Measurements from ENCODE around the gene MRPL58.
A peak's percentile ranks its signal among the peaks of the same experiment; 100 is the strongest.
"Not testable (repeated sequence)": the region's sequence is repeated elsewhere in the genome, so short reads cannot be mapped to it uniquely, and the experiment has no call there.

The MRPL58 gene

DNA sequence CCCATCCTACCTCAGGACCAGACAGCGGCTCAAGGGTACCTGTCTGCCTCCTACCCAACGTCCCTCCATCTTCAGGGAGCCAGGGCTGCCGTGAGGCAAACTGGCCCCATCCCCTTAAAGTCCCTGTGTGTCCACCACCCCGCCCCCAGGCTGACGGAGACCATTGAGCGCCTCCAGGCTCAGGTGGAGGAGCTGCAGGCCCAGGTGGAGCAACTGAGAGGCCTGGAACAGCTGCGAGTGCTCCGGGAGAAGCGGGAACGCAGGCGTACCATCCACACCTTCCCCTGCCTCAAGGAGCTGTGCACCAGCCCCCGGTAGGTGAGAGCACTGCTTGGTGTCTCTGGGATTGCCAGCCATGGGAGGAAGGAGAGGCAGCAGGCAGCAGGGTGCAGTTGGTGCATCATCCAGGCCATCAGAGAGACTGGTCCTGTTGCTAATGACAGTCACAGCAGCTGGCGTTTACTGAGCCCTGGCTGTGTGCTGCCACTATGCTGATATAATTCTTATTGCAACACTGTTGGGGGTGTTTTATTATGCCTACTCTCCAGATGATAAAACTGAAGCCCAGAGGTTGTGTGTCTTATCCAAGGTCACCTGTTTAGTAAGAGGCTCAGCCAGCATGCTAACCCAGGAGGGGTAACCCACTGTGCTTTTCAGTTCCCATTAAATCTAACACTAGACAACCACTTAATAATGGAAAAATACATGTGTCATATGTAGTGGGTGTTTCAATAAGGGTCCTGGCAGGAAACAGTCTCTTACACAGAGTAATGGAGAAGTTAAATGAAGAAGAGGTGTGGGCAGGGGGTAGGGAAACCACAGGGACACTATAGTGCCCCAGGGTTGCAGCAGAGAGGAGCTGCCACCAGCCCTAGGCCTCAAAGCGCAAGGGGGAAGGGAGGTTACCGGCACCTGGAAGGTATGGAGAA lies 10.3 kb upstream of the MRPL58 start:
- Mint-ChIP-seq H3K4me1 (ENCODE audit: low read depth) (peaks cover 4% of the 10 kb centered on the region), H3K4me3 (no peak overlapping the region), H3K27ac (no peak overlapping the region), H3K9me3 (no peaks in the 10 kb centered on the region), H3K36me3 (ENCODE audit: low read depth) (no peaks in the 10 kb centered on the region), H3K27me3 (ENCODE audit: low read depth) (peaks cover 3% of the 10 kb centered on the region)

DNA sequence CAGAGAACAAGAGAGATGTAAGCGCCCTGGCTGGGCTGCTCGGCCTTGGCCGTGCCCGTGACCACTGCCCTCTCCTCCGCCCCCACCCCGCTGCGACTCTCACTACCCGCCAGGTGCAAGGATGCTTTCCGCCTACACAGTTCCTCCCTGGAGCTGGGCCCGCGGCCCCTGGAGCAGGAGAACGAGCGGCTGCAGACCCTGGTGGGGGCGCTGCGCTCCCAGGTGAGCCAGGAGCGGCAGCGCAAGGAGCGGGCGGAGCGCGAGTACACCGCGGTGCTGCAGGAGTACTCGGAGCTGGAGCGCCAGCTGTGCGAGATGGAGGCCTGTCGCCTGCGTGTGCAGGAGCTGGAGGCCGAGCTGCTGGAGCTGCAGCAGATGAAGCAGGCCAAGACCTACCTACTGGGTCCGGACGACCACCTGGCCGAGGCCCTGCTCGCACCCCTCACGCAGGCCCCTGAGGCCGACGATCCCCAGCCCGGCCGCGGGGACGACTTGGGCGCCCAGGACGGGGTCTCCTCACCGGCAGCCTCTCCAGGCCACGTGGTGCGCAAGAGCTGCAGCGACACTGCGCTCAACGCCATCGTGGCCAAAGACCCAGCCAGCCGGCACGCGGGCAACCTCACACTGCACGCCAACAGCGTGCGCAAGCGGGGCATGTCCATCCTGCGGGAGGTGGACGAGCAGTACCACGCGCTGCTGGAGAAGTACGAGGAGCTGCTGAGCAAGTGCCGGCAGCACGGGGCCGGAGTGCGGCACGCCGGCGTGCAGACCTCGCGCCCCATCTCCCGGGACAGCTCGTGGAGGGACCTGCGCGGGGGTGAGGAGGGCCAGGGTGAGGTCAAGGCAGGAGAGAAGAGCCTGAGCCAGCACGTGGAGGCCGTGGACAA lies 9.2 kb upstream of the MRPL58 start:
- no peaks in the 10 kb centered on the region for H3K9me3 Mint-ChIP-seq
- H3K27me3 Mint-ChIP-seq (ENCODE audit: low read depth), result peaks cover 3% of the 10 kb centered on the region
- H3K4me3 Mint-ChIP-seq, result no peak overlapping the region
- no peaks in the 10 kb centered on the region for H3K36me3 Mint-ChIP-seq (ENCODE audit: low read depth)
- peaks cover 4% of the 10 kb centered on the region for H3K4me1 Mint-ChIP-seq (ENCODE audit: low read depth)
- no peak overlapping the region for H3K27ac Mint-ChIP-seq

DNA sequence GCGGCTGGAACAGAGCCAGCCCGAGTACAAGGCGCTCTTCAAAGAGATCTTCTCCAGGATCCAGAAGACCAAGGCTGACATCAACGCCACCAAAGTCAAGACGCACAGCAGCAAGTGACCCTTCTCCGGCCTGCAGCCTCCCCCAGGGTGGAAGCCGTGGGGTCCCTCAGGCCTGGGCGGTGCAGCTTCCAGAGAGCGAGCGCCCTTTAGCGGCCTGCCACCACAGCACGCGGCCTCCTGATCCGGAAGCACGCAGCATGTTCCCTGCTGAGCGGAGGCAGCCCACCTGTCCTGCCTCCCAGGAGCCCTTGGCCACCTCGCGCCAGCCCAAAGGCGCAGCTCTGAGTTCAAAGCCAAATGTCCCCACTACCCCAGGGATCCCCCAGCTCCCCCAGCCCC lies 8.5 kb upstream of the MRPL58 start:
- Mint-ChIP-seq H3K36me3 (ENCODE audit: low read depth) (no peaks in the 10 kb centered on the region), H3K9me3 (no peaks in the 10 kb centered on the region), H3K27me3 (ENCODE audit: low read depth) (peaks cover 3% of the 10 kb centered on the region), H3K4me1 (ENCODE audit: low read depth) (peaks cover 2% of the 10 kb centered on the region), H3K27ac (no peak overlapping the region), H3K4me3 (no peak overlapping the region)

DNA sequence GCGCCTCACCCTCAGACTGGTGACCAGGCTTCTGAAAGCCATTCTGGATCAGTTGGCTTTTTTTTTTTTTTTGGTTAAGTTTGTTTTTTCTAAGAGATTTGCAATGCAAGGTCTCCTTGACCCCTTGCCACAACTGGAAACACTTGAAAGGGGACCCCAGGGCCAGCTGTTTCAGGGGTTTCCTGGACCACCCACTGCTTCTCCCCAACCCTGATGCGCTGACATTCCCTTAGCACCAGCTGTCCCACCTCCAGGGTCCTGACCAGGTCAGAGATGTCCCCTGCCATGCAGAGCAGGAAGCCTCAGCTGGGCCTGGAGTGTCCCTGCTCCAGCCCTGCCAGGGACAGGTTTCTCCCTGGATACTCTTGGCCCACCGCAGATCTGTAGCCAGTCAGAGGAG lies 8.1 kb upstream of the MRPL58 start:
- no peaks in the 10 kb centered on the region for H3K36me3 Mint-ChIP-seq (ENCODE audit: low read depth)
- H3K27me3 Mint-ChIP-seq (ENCODE audit: low read depth), result peaks cover 3% of the 10 kb centered on the region
- H3K4me1 Mint-ChIP-seq (ENCODE audit: low read depth), result no peaks in the 10 kb centered on the region

DNA sequence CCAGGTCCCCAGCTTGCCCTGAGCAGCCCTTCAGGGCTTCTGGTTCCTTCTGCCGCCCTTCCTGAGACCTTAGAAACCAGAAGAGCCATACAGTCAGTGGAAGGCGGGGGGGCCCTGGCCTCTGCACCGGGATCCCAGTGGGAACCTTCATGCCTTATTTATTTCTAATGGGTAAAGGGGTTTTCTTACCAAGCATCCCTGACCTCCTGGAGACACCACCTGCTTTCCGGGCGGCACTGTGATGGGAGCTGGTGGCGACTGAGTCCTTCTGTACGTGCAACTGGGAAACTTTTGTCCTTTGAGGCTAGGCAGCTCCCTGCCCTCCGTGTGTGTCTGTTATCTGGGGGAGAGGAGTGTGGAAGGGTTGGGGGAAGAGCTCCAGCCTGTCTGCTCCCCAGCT lies 7.2 kb upstream of the MRPL58 start:
- H3K36me3 Mint-ChIP-seq (ENCODE audit: low read depth), result no peaks in the 10 kb centered on the region
- no peak overlapping the region for H3K4me3 Mint-ChIP-seq
- no peaks in the 10 kb centered on the region for H3K9me3 Mint-ChIP-seq
- H3K27ac Mint-ChIP-seq, result no peak overlapping the region
- no peaks in the 10 kb centered on the region for H3K4me1 Mint-ChIP-seq (ENCODE audit: low read depth)
- H3K27me3 Mint-ChIP-seq (ENCODE audit: low read depth), result peaks cover 3% of the 10 kb centered on the region

More for the DNA sequence above, 8.1 kb upstream of the MRPL58 start:
- no peaks in the 10 kb centered on the region for H3K9me3 Mint-ChIP-seq
- H3K4me3 Mint-ChIP-seq, result no peak overlapping the region
- H3K27ac Mint-ChIP-seq, result no peak overlapping the region

DNA sequence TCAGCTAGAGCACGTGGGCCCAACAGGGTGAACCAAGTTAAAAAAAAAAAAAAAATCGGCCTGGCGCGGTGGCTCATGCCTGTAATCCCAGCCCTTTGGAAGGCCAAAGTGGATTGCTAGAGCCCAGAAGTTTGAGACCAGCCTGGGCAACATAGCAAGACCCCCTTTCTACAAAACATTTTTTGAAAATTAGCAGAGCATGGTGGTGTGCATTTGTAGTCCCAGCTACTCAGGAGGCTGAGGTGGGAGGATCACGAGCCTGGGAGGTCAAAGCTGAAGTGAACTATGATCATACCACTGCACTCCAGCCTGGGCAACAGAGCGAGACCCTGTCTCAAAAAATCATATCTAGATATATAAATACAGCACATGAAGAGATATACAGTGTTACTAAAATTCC lies 6.4 kb upstream of the MRPL58 start:
- H3K9me3 Mint-ChIP-seq; H3K4me3 Mint-ChIP-seq; H3K27ac Mint-ChIP-seq; H3K36me3 Mint-ChIP-seq (ENCODE audit: low read depth); H3K4me1 Mint-ChIP-seq (ENCODE audit: low read depth); H3K27me3 Mint-ChIP-seq (ENCODE audit: low read depth): not testable (repeated sequence)

DNA sequence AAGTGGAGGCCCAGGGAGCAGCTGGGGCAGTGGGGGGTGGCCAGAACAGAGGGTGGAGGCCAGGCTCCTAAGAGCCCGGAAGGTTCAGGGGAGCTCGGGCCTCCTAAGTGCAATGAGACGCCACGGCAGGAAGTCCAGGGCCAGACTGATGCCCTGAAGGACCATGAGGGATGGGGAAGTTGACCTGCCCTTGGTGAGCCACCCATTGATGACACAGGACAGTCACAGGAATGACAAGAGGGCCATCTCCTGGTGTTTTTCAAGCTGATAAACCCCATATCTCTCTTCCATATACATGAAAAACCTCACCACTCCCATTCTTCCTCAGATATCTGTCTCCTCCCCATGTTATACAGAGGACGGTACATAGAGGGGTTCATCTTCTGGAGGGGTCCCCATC lies 5.8 kb upstream of the MRPL58 start:
- H3K4me1 Mint-ChIP-seq (ENCODE audit: low read depth), result no peaks in the 10 kb centered on the region
- no peak overlapping the region for H3K27ac Mint-ChIP-seq

DNA sequence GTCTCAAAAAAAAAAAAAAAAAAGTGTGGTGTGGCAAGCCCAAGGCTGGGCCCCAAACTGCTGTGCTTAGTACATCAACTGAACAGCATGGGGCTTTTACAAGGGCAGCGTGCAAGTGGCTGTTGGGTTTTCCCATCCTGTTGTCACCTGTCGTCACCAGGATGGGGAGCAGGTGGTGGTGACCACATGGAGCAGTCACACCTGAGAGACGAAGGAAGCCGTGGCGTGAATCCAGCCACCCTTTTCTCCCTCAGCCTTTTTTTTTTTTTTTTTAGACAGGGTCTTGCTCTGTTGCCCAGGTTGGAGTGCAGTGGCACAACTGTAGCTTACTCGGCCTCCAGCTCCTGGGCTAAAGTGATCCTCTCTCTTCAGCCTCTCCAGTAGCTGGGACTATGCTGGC lies 4.1 kb upstream of the MRPL58 start:
- no peaks in the 10 kb centered on the region for H3K9me3 Mint-ChIP-seq
- no peak overlapping the region for H3K27ac Mint-ChIP-seq
- H3K4me3 Mint-ChIP-seq, result no peak overlapping the region
- H3K36me3 Mint-ChIP-seq (ENCODE audit: low read depth), result peaks cover under 1% of the 10 kb centered on the region
- H3K4me1 Mint-ChIP-seq (ENCODE audit: low read depth), result peaks cover 8% of the 10 kb centered on the region
- H3K27me3 Mint-ChIP-seq (ENCODE audit: low read depth), result peaks cover 3% of the 10 kb centered on the region

More for the DNA sequence above, 5.8 kb upstream of the MRPL58 start:
- Mint-ChIP-seq H3K36me3 (ENCODE audit: low read depth) (no peaks in the 10 kb centered on the region), H3K4me3 (no peak overlapping the region), H3K27me3 (ENCODE audit: low read depth) (peaks cover 3% of the 10 kb centered on the region), H3K9me3 (no peaks in the 10 kb centered on the region)

DNA sequence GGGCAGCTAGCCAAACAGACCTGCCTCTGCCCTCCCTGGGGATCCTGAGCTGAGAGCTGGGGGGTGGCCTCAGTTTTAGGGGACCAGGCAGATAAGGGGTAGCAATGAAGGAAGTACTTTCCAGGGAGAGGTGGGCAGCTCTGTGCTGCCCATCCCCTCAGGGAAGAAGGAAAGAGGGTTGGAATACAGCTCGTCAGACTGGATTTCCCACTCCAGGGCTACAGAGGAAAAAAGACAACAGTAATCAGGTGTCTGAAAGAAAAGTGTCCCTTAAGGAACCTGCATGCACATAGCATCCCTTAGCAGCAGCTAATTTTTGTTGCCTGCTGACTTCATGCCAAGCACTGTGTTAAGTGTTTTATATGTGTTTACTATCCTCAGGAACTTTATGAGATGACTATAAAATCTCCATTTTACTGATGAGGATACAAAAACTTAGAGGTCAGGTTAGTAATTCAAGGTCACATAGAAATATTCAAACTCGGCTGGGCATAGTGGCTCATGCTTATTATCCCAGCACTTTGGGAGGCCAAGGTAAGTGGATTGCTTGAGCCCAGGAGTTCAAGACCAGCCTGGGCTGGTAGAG lies 3.2 kb upstream of the MRPL58 start:
- H3K27me3 Mint-ChIP-seq (ENCODE audit: low read depth), result peaks cover 3% of the 10 kb centered on the region
- H3K9me3 Mint-ChIP-seq, result no peaks in the 10 kb centered on the region
- peaks cover 14% of the 10 kb centered on the region for H3K4me1 Mint-ChIP-seq (ENCODE audit: low read depth)
- no peak overlapping the region for H3K4me3 Mint-ChIP-seq
- no peak overlapping the region for H3K27ac Mint-ChIP-seq
- H3K36me3 Mint-ChIP-seq (ENCODE audit: low read depth), result peaks cover 5% of the 10 kb centered on the region

DNA sequence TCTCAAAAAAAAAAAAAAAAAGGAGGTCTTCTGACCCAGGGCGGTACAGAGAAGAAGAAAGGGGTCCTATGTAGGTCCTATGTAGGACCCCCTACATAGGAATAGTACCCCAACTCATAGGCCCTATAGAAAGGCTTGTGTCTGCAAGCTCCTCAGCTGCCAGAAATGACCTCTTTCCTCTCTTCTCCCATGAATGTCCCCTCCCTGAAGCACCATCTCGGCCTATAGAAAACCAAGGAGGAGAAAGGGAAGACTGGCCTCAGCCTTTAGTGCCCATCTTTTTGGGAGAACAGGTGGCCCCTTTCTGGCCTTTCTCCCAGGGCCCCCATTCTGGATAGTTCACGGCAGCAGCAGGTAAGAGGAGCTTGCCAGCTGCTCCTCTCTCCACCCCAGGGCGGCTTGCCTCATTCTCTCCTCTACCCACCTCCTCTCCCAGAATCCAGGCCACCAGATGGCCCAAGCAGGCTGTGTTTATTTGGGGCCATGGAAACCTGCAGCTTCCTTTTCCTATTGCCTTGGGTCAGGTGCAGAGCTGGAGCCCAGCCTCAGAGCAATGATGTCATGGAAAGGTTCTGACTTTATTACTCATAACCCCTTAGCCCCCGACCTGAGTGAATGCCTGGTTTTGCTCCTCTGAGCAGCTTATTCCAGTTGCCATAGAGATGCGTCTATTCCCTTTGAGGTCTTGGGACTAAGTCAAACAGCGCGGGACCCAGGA lies 1.6 kb upstream of the MRPL58 start:
- no peak overlapping the region for H3K27ac Mint-ChIP-seq

DNA sequence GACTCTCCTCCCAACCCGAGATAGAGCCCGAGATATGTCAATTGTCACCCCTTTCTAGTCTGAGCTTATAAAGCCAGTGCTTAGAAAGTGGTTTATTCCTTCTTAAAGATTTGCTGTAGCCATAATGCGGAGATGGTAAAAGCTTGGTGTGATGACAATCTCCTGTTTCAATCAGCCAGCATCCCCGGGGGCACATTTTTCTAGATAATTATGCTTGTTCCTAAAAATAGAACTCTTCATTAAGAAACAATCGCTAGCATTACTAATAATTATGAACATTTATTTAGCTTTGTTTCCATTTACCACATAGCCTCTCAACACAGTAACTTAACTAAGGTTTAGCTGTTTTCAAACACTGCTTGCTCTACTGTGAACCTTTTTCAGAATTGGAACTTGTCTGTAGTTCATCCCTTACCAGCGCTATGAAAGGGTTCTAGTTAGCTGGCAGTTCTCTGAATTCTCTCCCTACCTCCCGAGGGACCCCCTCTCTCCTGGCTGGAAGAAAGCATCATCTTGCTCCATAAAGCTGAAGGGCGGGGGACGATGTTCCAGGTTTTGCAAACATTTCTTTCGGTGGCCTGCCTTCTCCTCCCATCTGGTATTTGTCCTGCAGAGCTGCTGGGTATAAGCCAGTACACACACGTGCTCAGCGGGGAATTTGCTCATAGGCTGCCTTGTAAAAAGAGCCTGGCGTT lies 922 bp upstream of the MRPL58 start:
- H3K4me3 Mint-ChIP-seq, result peak overlapping the region; percentile 93
- H3K4me1 Mint-ChIP-seq (ENCODE audit: low read depth), result peaks cover 21% of the 10 kb centered on the region
- H3K9me3 Mint-ChIP-seq, result no peaks in the 10 kb centered on the region
- H3K36me3 Mint-ChIP-seq (ENCODE audit: low read depth), result peaks cover 12% of the 10 kb centered on the region
- peak overlapping the region; percentile 80 for H3K27ac Mint-ChIP-seq
- peaks cover 3% of the 10 kb centered on the region for H3K27me3 Mint-ChIP-seq (ENCODE audit: low read depth)

More for the DNA sequence above, 1.6 kb upstream of the MRPL58 start:
- Mint-ChIP-seq H3K4me3 (peak overlapping the region; percentile 29), H3K4me1 (ENCODE audit: low read depth) (peaks cover 21% of the 10 kb centered on the region), H3K36me3 (ENCODE audit: low read depth) (peaks cover 7% of the 10 kb centered on the region), H3K27me3 (ENCODE audit: low read depth) (peaks cover 3% of the 10 kb centered on the region), H3K9me3 (no peaks in the 10 kb centered on the region)

DNA sequence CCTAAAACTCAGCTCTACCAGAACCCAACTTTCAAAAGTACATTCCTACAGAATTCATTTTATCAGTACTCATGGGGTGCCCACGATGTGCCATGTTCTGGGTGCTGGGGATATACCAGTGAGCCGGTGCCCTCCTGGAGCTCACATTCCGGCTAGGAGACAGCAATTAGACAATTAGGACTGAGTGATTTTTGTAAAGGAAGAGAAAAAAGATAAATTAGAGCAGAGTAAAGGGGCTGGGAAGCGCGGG lies 449 bp upstream of the MRPL58 start:
- Mint-ChIP-seq H3K4me3 (peak overlapping the region; percentile 93), H3K36me3 (ENCODE audit: low read depth) (peaks cover 12% of the 10 kb centered on the region), H3K9me3 (no peaks in the 10 kb centered on the region), H3K27ac (peak overlapping the region; percentile 80), H3K27me3 (ENCODE audit: low read depth) (no peaks in the 10 kb centered on the region), H3K4me1 (ENCODE audit: low read depth) (peaks cover 21% of the 10 kb centered on the region)

DNA sequence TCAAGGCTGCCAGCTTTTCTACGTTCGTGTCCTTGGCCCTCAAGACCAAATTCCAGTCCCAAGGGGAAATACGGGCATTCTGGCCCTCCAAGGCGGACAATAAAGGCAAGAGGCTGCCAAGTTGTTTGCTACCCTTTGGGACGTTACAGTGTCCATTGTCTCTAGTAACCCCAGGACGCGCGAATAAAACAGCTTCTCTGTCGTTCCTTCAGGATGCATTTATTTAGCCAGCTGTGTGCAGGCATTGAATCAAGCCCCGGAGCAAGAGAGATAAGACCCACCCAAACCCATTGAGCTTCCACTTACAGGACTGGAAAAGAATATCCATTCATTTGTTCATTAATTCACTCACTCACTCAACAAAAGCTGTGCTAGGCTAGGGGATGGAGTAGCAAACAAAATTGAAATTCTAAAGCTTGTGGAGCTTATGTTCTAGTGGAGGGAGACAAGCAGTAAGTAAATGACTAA lies 656 bp downstream of the MRPL58 start:
- Mint-ChIP-seq H3K27me3 (ENCODE audit: low read depth) (no peaks in the 10 kb centered on the region), H3K27ac (peak overlapping the region; percentile 32), H3K9me3 (no peaks in the 10 kb centered on the region), H3K4me3 (peak overlapping the region; percentile 93), H3K36me3 (ENCODE audit: low read depth) (peaks cover 14% of the 10 kb centered on the region), H3K4me1 (ENCODE audit: low read depth) (peaks cover 22% of the 10 kb centered on the region)

DNA sequence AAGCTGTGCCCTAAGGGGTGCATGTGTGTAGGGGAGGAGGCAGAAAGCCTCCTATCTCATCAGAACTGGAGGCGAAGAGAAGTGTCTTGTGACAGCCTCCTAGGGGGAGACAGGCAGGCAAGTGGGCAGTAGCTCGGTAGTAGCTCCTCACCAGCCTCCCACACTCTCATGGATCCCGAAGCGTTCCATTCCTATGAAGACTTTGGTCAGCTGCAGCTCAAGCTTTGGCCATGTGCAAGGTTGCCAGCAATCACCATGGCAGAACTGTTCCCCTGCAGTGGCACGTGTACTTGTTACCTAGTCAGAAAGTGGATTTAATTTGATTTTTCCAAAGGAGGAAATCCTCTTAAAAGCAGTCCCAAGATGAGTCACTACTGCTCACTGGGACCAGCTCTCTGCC lies 6.7 kb downstream of the MRPL58 start:
- peaks cover 8% of the 10 kb centered on the region for H3K4me1 Mint-ChIP-seq (ENCODE audit: low read depth)
- H3K27me3 Mint-ChIP-seq (ENCODE audit: low read depth), result no peaks in the 10 kb centered on the region
- peaks cover 40% of the 10 kb centered on the region for H3K36me3 Mint-ChIP-seq (ENCODE audit: low read depth)
- no peak overlapping the region for H3K4me3 Mint-ChIP-seq
- no peaks in the 10 kb centered on the region for H3K9me3 Mint-ChIP-seq
- no peak overlapping the region for H3K27ac Mint-ChIP-seq
